Measurements from ENCODE around the gene COLGALT1. TPM values are rescaled to one million over a fixed set of nuclear protein-coding genes. Genes with fewer than 3 reads are reported as not detected.

The COLGALT1 gene
- polyA plus RNA-seq, 3 donors, result 66.8 to 176 (median 68.8) TPM

- Histone ChIP-seq H3K4me1 (ENCODE audit: control insufficient read depth in 1 of 2, insufficient read depth in 2 of 2, low read length in 2 of 2) (no peaks in the 10 kb centered on the region), H3K36me3 (replicated peaks in 1 of 2; ENCODE audit: control insufficient read depth in 1 of 2, insufficient read depth in 2 of 2, low read length in 2 of 2) (no peaks in the 10 kb centered on the region), H3K9ac (ENCODE audit: insufficient read depth, low read length, poor library complexity, severe bottlenecking) (no peak overlapping the region), H3K27me3 (ENCODE audit: control insufficient read depth in 2 of 2, insufficient read depth in 2 of 2, low read length in 2 of 2) (no peaks in the 10 kb centered on the region), H2AFZ (ENCODE audit: insufficient read depth, low read depth, low read length, poor library complexity, severe bottlenecking) (no peak overlapping the region), H3K4me3 (replicated peaks in 1 of 3; ENCODE audit: low read depth in 2 of 3, low read length in 3 of 3) (no peak overlapping the region), H4K20me1 (ENCODE audit: insufficient read depth, low read length) (no peaks in the 10 kb centered on the region), H3K27ac (ENCODE audit: low read depth in 1 of 2, low read length in 2 of 2) (no peak overlapping the region), H3K79me2 (ENCODE audit: insufficient read depth, low read length) (no peaks in the 10 kb centered on the region), H3K4me2 (replicated peaks; ENCODE audit: extremely low read depth, low read length, poor library complexity, severe bottlenecking) (no peak overlapping the region), H3K9me3 (replicated peaks in 1 of 2; ENCODE audit: control insufficient read depth in 1 of 2, insufficient read depth in 1 of 2, low read length in 2 of 2) (peaks cover 0 to 4% of the 10 kb centered on the region in 2 donors)
- Mint-ChIP-seq H3K27ac (no peak overlapping the region), H3K4me1 (no peaks in the 10 kb centered on the region), H3K4me3 (no peak overlapping the region), H3K27me3 (ENCODE audit: low read depth in 3 of 3) (peaks cover 2 to 5% (median 3%) of the 10 kb centered on the region in 3 donors), H3K36me3 (no peaks in the 10 kb centered on the region), H3K9me3 (peaks cover under 1 to 6% (median 4%) of the 10 kb centered on the region in 7 donors)
- DNase-seq, result no peak
- TF ChIP-seq CTCF (IDR thresholded peaks at IDR 0.05), result no peak
- intact Hi-C loops (cut with micrococcal nuclease), result no loop called here
- WGBS (ENCODE audit: insufficient coverage), result 47% methylated on average over 8 of the region's 12 CpGs
Observed at GRCh38 chr19:17626456-17627015, 71.1 kb downstream of the COLGALT1 start.

GRCh38 chr19:17627161-17627560, 71.7 kb downstream of the COLGALT1 start:
- Mint-ChIP-seq H3K27me3 (ENCODE audit: low read depth in 3 of 3) (peaks cover 1 to 5% (median 2%) of the 10 kb centered on the region in 3 donors), H3K9me3 (no peaks in the 10 kb centered on the region), H3K4me3 (no peak overlapping the region), H3K27ac (no peak overlapping the region), H3K4me1 (no peaks in the 10 kb centered on the region), H3K36me3 (no peaks in the 10 kb centered on the region)
- Histone ChIP-seq H3K36me3 (replicated peaks in 1 of 2; ENCODE audit: control insufficient read depth in 1 of 2, insufficient read depth in 2 of 2, low read length in 2 of 2) (no peaks in the 10 kb centered on the region), H3K27ac (ENCODE audit: low read depth in 1 of 2, low read length in 2 of 2) (no peak overlapping the region), H2AFZ (ENCODE audit: insufficient read depth, low read depth, low read length, poor library complexity, severe bottlenecking) (no peak overlapping the region), H3K4me1 (ENCODE audit: control insufficient read depth in 1 of 2, insufficient read depth in 2 of 2, low read length in 2 of 2) (no peaks in the 10 kb centered on the region), H3K4me3 (replicated peaks in 1 of 3; ENCODE audit: low read depth in 2 of 3, low read length in 3 of 3) (no peak overlapping the region), H3K4me2 (replicated peaks; ENCODE audit: extremely low read depth, low read length, poor library complexity, severe bottlenecking) (no peak overlapping the region), H3K27me3 (ENCODE audit: control insufficient read depth in 2 of 2, insufficient read depth in 2 of 2, low read length in 2 of 2) (no peaks in the 10 kb centered on the region), H3K9ac (ENCODE audit: insufficient read depth, low read length, poor library complexity, severe bottlenecking) (no peak overlapping the region), H3K79me2 (ENCODE audit: insufficient read depth, low read length) (no peaks in the 10 kb centered on the region), H4K20me1 (ENCODE audit: insufficient read depth, low read length) (no peaks in the 10 kb centered on the region), H3K9me3 (replicated peaks in 1 of 2; ENCODE audit: control insufficient read depth in 1 of 2, insufficient read depth in 1 of 2, low read length in 2 of 2) (no peaks in the 10 kb centered on the region)
- DNase-seq, result no peak
- 83% methylated on average over 2 of the region's 3 CpGs for WGBS (ENCODE audit: insufficient coverage)
- no peak for TF ChIP-seq CTCF (IDR thresholded peaks at IDR 0.05)
- intact Hi-C loops (cut with micrococcal nuclease), result no loop called here

Measured in CD14-positive monocyte (primary cell).